HG02610 (cell line): ENCODE data around the gene PCSK9.

Experiments used
- ATAC-seq: cut with Tn5 transposase; IDR thresholded peaks from one replicate; pipeline ENCODE4 v1.9.1; 2021; ENCODE audit warnings: mild to moderate bottlenecking, moderate library complexity; ENCODE audit not compliant: unreplicated experiment

The PCSK9 gene

DNA sequence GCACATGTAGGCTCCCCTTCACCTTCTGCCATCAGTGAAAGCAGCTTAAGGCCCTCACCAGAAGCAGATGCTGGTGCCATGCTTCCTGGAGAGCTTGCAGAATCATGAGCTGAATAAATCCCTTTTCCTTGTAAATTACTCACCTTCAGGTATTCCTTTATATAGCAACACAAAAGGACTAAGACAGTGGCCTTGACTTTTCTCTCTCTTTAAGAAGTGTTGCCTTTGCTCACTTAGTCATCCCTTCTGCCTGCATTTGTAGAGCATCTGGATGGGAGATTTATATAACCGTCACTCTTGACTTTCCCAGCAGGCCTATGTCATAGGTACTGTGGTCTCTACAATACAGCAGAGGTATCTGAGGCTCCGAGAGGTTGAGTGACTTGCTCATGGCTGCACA, 3.7 kb downstream of the PCSK9 start:
- no peak for ATAC-seq

DNA sequence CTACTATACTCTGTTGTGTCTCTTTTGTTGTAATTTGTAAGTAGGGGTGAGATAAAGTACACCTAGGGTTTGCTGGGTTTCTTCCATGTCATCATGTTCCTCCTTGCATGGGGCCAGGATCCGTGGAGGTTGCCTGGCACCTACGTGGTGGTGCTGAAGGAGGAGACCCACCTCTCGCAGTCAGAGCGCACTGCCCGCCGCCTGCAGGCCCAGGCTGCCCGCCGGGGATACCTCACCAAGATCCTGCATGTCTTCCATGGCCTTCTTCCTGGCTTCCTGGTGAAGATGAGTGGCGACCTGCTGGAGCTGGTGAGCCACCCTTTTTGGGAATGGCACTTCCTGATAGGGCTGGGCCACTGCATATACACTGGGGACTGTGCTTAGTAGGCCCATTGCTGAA, 4.4 kb downstream of the PCSK9 start:
- ATAC-seq: no peak

DNA sequence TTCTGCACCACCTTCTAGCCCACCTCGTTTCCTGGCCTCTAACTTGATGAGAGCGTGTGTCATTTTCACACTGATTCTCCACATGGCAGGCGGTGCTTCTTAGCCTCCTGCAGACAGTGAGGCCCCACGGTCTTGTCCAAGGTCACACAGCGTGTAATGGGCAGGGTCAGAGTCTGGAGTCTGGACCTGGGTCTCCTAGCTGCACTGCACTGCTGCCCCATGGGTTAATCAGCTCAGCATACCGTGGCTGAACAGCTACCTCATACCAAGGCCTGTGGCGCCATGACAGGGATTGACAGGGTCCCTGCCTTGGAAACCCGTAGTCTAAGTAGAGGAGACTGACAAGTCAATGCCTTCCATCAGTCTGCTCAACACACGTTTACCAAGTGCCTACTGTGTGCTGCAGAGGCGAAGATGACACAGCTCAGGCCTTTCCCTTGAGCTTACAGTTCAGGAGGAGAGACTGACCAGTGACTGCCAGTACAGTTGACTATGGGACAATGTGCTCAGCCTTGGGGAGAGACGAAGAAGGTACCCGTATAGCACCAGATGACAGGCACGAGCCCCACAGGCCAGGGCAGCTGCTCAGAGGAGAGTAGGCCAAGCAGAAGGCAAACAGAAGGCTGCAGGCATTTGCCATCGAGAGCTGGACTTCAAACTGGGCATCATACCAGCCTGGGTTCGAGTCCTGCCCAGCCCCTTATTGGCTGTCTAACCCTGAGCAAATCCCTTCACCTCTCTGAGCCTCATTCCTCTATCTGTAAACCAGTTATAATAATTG, 5.5 kb downstream of the PCSK9 start:
- no peak for ATAC-seq

DNA sequence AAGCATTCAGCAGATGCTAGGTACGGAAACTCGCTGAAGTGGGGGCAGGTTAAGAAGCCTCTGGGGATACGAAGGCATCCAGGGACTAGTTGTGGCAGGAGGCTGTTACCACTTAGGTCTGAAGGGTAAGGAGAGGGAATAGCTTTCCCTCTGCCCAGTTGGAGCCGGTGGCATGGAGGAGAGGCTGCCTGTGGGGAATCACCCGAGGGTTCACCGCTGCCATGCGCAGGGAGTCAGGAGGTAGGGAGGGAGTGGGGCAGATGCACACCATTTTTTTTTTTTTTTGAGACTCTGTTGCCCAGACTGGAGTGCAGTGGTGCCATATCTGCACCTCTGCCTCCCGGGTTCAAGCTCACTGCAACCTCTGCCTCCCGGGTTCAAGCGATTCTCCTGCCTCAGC, 6.1 kb downstream of the PCSK9 start:
- no peak for ATAC-seq

DNA sequence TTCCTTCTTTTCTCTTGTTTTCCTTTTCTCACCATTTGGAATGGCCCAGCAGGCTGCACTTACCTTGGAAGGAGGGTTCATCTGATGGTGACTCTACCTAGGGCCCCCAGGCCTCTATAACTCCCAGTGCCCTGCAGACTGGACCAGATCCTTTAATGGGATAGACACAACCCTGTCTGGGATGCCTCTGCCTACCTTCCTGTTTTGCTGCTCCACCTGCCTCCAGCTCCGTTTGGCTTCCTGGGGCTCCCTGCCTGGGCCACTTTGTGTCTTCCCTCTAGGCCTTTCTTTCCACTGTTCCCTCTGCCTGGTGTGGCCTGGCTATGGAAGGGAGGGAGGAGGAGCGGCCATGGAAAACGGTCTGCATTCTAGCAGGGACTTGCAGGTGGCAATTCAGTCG, 7.5 kb downstream of the PCSK9 start:
- ATAC-seq: no peak

DNA sequence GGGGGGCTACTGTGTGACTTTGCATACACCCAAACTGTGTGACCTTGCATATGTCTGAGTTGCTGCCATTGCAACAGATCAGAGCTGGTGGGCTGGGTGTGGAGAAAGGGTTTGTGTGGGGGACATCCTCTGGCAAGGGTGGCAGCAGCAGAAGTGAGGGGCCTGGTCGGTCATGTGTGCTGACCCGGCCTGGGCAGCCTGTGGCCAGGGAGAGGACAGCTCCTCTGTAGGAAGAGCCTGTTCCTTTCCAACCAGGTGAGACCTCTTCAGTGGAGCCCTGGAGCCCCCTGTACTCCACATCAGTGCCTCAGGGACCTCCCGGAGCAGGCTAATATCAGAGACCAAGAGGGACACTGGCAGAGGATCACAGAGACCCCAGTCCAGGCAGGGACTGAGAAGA, 8.3 kb downstream of the PCSK9 start:
- no peak for ATAC-seq

DNA sequence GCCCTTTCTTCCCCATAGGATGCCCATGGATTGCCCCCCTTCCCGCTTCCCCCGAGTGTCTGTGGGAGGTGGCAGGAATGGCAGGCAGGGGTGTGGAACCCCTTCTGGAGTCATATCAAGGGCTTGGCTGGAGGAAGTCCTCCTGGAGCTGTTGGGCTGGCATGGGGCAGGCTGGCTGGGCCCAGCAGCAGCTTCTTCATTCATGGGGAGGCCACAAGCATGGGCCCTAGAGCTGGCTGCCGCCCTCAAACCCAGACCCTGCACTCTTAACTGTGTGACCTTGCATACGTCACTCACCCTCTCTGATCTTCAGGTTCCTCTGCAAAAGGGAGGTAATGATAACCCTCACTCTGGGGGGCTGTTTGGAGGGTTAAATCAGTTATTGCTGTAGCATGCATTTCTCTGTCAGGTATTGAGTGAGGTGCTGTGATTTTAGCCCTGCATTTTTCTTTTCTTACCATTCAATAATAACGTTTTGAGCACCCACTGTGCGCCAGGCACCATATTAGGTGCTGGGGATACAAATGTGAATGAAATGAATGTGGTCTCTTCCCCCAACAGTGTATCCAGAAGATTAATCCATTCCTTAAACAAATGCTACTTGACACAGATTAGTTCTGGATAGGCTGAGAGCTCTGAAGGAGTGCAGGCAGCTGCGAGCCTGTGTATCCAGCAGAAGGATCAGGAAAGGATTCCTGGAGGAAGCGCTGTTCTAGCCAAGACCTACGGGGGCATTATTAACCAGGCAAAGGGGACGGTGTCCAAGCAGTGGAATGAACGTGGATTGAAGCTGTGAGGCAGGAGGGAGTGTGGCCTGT, 9.3 kb downstream of the PCSK9 start:
- ATAC-seq: no peak

DNA sequence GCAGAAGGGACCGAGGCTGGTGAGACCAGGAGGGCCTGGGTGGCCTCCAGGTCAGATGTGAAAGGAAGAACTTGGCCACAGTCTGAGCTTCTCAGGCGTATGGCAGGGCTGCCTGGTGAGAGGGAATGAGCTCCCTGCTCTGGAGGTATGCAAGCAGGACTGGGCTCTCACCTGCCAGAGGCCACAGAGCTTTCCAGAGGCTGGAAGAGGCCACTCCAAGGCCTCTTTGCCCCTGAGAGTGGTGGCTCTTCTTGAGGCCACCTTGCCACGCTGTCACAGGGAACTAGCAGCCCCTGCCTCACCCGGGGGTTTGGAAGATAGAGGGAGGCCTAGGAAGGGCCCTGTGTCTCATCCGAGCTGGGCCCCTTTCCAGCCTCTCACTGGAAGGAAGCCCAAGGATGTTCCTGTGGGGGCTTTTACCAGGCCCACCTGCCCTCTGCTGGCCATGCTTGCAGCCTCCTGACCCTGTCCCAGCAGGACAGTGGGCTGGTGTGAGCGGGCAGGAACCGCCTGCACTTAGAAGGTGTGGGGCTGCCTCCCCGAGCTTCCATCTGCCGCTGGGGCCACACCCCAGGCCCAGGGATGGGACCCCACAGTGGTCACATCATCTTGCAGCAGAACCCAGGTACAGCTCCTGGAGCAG, 10.0 kb downstream of the PCSK9 start:
- no peak for ATAC-seq

DNA sequence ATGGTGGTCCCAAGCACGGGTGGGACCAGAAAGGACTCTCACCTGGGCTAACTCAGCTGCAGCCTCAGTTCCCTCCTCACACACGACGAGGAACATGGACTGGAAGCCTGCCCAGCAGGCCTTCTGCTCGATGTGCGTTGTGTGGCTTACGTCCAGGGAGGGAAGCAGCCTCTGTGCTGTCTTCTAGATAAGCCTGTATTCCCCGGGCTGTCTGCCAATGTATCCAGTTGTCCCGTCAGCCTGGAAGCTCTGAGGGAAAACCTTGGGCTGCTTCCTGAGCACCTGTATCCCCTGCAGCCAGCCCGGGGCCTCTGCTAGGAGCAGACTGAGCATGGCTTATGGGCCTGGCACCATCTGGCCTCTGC, 10.5 kb downstream of the PCSK9 start:
- no peak for ATAC-seq

DNA sequence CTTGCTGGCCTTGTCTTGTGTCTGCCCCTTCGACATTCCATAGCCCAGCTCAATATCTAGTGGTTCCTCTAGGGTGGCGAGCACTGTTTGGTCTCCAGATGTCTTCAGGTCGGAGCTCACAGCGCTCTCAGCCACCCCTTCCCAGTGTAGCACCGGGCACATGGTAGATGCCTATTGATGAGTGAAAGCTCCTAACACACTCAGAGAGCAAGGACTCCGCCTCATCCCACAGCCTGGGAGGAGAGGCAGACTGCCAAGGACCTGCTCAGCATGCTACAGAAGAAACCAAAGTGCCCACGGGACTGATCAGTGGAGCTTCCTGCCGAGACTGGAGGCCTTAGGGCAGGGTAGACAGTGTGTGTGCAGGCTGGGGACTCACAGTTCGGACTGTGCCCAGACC, 10.9 kb downstream of the PCSK9 start:
- no peak for ATAC-seq

DNA sequence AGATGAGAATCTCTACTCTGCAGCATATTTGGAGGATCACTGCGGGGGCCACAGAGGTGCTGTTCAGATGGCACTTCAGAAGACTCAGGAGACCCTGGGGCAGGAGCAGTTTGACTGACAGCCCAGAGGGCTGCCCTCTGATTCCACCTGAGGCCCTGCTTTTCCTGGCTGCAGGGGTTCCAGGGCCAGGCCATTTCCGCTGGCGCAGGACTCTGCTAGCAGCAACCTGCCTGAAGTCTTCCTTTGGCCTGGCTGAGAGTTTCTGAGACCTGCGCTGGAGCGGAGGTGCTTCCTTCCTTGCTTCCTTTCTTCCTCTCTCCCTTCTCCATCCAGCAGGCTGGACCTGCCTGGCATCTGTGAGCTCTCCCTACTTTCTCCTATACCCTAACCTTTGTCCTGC, 11.8 kb downstream of the PCSK9 start:
- ATAC-seq: no peak

DNA sequence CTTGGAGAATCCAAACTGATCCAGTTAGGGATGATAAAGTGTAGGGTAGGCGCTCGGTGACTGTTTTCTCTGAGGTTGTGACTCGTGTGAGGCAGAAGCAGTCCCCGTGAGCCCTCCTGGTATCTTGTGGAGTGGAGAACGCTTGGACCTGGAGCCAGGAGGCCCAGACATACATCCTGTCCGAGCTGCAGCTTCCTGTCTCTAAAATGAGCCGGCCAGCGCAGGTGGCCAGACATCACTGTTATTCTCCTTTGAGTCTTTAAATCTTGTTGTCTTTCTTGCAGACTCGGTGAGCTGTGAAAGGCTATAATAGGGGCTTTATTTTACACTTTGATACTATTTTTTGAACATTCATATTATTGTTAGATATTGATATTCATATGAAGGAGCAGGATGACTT, 12.3 kb downstream of the PCSK9 start:
- ATAC-seq: no peak

DNA sequence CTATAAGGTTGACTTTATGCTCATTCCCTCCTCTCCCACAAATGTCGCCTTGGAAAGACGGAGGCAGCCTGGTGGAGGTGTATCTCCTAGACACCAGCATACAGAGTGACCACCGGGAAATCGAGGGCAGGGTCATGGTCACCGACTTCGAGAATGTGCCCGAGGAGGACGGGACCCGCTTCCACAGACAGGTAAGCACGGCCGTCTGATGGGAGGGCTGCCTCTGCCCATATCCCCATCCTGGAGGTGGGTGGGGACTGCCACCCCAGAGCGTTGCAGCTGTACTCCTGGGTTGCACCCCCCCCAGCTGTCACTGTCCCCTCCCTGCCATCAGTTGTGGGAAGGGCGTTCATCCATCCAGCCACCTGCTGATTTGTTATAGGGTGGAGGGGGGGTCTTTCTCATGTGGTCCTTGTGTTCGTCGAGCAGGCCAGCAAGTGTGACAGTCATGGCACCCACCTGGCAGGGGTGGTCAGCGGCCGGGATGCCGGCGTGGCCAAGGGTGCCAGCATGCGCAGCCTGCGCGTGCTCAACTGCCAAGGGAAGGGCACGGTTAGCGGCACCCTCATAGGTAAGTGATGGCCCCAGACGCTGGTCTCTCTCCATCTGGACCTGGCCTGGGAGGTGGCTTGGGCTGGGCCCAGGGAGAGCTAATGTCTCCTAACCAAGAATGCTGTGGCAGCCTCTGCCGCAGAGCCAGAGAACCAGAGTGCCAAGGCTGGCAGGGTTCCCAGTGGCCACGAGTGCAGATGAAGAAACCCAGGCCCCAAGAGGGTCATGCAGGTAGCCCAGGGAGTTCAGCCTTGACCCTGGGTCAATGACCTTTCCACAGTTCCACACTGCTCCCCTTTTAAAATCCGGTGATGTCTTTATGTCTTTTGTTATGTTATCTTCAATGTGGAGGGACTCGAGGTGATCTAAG, 13.1 kb downstream of the PCSK9 start:
- no peak for ATAC-seq

DNA sequence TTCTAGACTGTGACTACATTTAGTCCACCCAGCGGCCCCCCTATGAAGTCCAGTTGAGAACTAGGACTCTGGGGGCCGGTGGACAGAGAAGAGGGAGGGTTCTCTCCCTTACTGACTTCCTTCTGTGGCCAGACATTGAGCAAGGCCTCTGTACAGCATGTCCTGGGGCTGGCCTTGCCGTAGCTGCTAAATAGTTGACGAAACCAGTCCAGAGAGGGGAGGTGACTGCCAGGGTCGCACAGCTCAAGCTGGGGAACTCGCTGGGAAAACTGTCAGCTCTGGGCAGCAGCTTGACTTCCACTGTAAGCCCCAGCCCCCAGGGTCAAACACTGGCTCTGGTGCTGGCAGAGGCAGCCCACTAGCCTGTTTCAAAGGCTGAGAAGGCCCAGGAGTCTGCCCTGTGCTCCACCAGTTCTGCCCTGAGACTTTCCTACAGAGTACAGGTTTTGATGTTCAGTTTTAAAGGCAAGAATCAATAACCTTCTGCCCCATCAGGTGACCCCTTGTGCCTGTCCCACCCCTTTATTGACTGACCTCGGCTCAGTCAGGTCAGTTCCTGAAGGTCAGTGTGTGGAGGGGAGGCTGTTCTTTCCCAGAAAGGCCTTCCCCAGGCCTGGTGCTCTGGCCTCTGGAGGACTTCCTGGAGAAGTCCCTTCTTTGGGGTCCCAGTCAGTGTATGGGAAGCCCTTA, 14.1 kb downstream of the PCSK9 start:
- ATAC-seq: no peak

DNA sequence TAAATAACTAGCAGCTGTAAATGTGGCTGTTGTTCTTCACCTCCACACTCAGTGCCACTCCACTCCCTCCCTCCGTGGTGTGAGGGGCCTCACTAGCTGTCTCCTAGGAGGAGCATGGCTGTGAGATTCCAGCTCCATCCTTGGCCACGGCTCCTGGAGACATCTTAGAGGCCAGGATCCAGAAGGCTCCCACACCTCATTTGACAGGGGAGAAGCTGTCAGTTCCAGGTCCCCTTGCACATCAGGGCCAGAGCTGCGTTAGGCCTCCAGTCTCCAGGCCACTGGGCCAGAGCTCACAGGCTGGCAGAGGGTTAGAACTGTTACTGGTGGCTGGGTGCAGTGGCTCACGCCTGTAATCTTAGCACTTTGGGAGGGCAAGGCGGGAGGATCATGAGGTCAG, 15.0 kb downstream of the PCSK9 start:
- ATAC-seq: no peak

DNA sequence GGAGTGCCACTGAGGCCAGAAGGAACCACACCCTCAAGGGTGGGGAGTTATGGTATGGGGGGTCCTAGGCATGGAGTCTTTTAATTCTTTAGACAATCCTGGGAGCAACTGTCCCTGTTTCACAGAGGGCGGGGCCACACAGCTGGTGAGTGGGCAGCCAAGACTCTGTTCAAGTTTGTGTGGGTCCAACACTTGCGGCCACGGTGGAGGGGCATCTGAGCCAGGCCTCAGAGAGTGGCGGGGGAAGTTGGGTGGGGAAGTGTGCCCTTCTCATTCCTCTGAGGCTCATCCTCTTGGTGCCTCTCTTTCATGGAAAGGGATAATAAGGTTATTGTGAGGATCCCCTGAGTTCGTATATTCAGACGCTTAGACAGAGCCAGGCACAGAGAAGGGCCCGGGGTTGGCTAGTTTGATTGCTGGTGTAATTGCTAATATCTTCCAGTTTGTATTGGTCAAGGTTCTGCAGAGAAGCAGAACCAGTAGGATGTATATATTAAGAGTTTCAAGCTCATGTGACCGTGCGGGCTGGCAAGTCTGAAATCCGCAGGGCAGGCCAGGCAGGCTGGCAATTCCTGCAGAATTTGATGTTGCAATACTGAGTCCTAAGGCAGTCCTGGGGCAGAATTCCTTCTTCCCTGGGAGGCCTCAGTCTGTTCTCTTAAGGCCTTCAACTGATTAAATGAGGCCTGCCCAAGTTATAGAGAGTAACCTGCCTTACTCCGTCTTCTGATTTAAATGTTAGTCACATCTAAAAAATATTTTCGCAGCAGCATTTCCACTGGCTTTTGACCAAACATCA, 15.9 kb downstream of the PCSK9 start:
- ATAC-seq: no peak

DNA sequence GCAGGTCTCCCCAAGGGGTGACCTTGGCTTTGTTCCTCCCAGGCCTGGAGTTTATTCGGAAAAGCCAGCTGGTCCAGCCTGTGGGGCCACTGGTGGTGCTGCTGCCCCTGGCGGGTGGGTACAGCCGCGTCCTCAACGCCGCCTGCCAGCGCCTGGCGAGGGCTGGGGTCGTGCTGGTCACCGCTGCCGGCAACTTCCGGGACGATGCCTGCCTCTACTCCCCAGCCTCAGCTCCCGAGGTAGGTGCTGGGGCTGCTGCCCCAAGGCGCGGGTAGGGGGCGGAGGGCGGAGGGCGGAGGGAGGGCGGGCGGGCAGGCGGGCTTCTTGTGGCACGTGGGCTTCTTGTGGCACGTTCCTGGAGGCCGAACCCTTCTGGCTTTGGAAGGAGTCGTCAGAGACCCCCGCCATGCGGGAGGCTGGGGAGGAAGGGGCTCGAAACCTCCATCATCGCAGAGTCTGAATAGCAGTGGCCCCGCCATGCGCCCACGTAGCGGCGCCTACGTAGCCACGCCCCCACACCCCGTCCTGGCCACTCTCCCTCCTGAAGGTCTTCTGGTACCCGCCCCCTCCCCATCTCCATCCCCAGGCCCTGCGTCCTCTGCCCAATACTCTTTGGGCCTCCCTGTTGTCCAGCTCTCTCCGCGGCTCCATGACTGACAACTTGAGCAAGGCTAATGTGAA, 16.7 kb downstream of the PCSK9 start:
- ATAC-seq: no peak

DNA sequence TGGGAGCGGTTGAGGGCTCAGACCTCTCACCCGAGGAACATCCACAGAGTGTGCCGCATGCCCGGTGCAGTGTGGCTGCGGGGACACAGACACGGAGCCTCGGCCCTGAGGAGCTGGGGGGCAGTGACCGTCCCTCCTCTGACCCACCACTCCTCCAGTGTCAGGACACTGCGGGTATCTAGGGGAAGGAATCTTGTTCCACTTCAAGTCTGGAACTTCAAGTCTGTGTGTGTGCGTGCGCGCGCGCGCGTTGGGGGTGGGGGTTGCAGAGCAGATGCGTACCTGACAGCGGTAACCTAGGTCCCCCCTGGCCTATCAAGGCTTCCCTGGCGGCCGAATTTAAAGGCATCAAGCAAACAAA, 17.3 kb downstream of the PCSK9 start:
- ATAC-seq: no peak
